H1 (cell line): ENCODE data around the gene SP7. TPM values are rescaled to one million over a fixed set of nuclear protein-coding genes. Genes with fewer than 3 reads are reported as not detected.

ENCODE experiments used
- CTCF ChIA-PET: fragments of 300-600 bp; sonication (Branson Sonifier 250); formaldehyde crosslinking; loops from one replicate; lab custom pipeline; 2021; ENCODE audit not compliant: partially characterized antibody; lab: Charles Lee
- POLR2A ChIA-PET: fragments of 300-600 bp; sonication (Branson Sonifier 250); formaldehyde crosslinking; loops from one replicate; lab custom pipeline; 2021; ENCODE audit warnings: inconsistent platforms; ENCODE audit not compliant: partially characterized antibody; lab: Charles Lee
- DNase-seq, 2 experiments: peaks; one replicate each; pipeline versions ENCODE4 v3.0.0 to v3.0.0-alpha.2; 2010 to 2022; ENCODE audit warnings: low spot score in 2 of 2, low read depth in 1 of 2, mixed read lengths in 1 of 2
- FAIRE-seq: peaks from 2 replicates; lab custom pipeline; 2011; peaks lifted over from hg19 to GRCh38; lab: Jason Lieb, UNC
- H2AFZ ChIP-seq: 2 replicates; pipeline ENCODE4 v1.8.1; 2012; ENCODE audit warnings: low read length, inconsistent platforms
- H2AK5ac ChIP-seq: 2 replicates; pipeline ENCODE4 v1.6.1; 2013; ENCODE audit warnings: low read depth, low read length
- H2BK120ac ChIP-seq: replicated peaks from 2 replicates; pipeline ENCODE3; 2013; ENCODE audit warnings: low read depth, low read length, inconsistent platforms
- H2BK12ac ChIP-seq: 2 replicates; pipeline ENCODE4 v1.6.1; 2013; ENCODE audit warnings: low read depth, low read length
- H2BK15ac ChIP-seq: 2 replicates; pipeline ENCODE4 v1.6.1; 2013; ENCODE audit warnings: low read length
- H2BK20ac ChIP-seq: 2 replicates; pipeline ENCODE4 v1.6.1; 2013; ENCODE audit warnings: low read length
- H2BK5ac ChIP-seq: 2 replicates; pipeline ENCODE4 v1.6.1; 2013; ENCODE audit warnings: low read depth, low read length
- H3K14ac ChIP-seq: 2 replicates; pipeline ENCODE4 v1.6.1; 2013; ENCODE audit warnings: inconsistent platforms; ENCODE audit not compliant: insufficient read length
- H3K18ac ChIP-seq: 2 replicates; pipeline ENCODE4 v1.6.1; 2013; ENCODE audit warnings: low read length; ENCODE audit errors: extremely low read depth
- H3K23ac ChIP-seq: 2 replicates; pipeline ENCODE4 v1.6.1; 2013; ENCODE audit warnings: inconsistent platforms; ENCODE audit not compliant: insufficient read length
- H3K23me2 ChIP-seq: 2 replicates; pipeline ENCODE4 v1.6.1; 2013; ENCODE audit warnings: low read depth, low read length
- H3K27ac ChIP-seq: 2 replicates; pipeline ENCODE4 v1.6.1; 2011; ENCODE audit warnings: low read depth, low read length, inconsistent platforms
- H3K27me3 ChIP-seq, 4 experiments: replicated peaks in 1 of 4; 1 replicate in 1 of 4; 2 replicates in 3 of 4; pipeline versions ENCODE4 v1.6.1 to v1.8.1; 2011 to 2013; ENCODE audit warnings: low read length in 3 of 4, mild to moderate bottlenecking in 3 of 4, inconsistent platforms in 2 of 4, mixed read lengths in 2 of 4, moderate library complexity in 1 of 4; ENCODE audit not compliant: control insufficient read depth in 3 of 4, insufficient read depth in 3 of 4; ENCODE audit errors: extremely low read depth in 1 of 4
- H3K36me3 ChIP-seq, 4 experiments: 2 replicates each; pipeline versions ENCODE4 v1.6.1 to v1.8.1; 2011 to 2013; ENCODE audit warnings: mild to moderate bottlenecking in 4 of 4, low read length in 3 of 4, moderate library complexity in 2 of 4, control low read depth in 1 of 4, inconsistent platforms in 1 of 4; ENCODE audit not compliant: insufficient read depth in 4 of 4, control insufficient read depth in 2 of 4
- H3K4ac ChIP-seq: replicated peaks from 2 replicates; pipeline ENCODE3; 2013; ENCODE audit warnings: low read length, low read depth, mixed read lengths, inconsistent platforms; ENCODE audit not compliant: insufficient read length
- H3K4me1 ChIP-seq, 4 experiments: replicated peaks in 1 of 4; 1 replicate in 1 of 4; 2 replicates in 3 of 4; pipeline versions ENCODE4 v1.6.1 to v1.8.1; 2011 to 2013; ENCODE audit warnings: low read length in 3 of 4, inconsistent platforms in 2 of 4, mixed read lengths in 1 of 4; ENCODE audit not compliant: insufficient read depth in 4 of 4, control insufficient read depth in 3 of 4
- H3K4me2 ChIP-seq, 2 experiments: 2 replicates each; pipeline versions ENCODE4 v1.6.1 to v1.8.1; 2011 to 2013; ENCODE audit warnings: low read depth in 2 of 2, low read length in 2 of 2, control low read depth in 1 of 2, inconsistent platforms in 1 of 2, mild to moderate bottlenecking in 1 of 2; ENCODE audit not compliant: insufficient read depth in 1 of 2
- H3K4me3 ChIP-seq, 4 experiments: fragments of 200-600, 300-600 bp in 1 of 4; sonication (generic), shearing (Covaris generic), sonication (Bioruptor Twin) in 1 of 4; 2 replicates each; pipeline versions ENCODE4 v1.5.1 to v1.8.1; 2011 to 2016; ENCODE audit warnings: low read length in 4 of 4, low read depth in 3 of 4, control low read depth in 2 of 4, inconsistent platforms in 2 of 4, mild to moderate bottlenecking in 2 of 4, mixed read lengths in 1 of 4, moderate library complexity in 1 of 4; ENCODE audit not compliant: insufficient read depth in 2 of 4; ENCODE audit errors: extremely low read depth in 1 of 4
- H3K56ac ChIP-seq: replicated peaks from 2 replicates; pipeline ENCODE3; 2013; ENCODE audit warnings: low read depth, mild to moderate bottlenecking, mixed read lengths, low read length, inconsistent platforms; ENCODE audit not compliant: insufficient read length
- H3K79me1 ChIP-seq: 2 replicates; pipeline ENCODE4 v1.6.1; 2013; ENCODE audit warnings: low read depth, low read length, control low read depth
- H3K79me2 ChIP-seq, 2 experiments: 2 replicates each; pipeline versions ENCODE4 v1.6.1 to v1.8.1; 2012 to 2013; ENCODE audit warnings: low read length in 2 of 2, mild to moderate bottlenecking in 2 of 2, inconsistent platforms in 1 of 2; ENCODE audit not compliant: insufficient read depth in 2 of 2, control insufficient read depth in 1 of 2
- H3K9ac ChIP-seq, 4 experiments: replicated peaks in 1 of 4; 1 replicate in 1 of 4; 2 replicates in 3 of 4; pipeline versions ENCODE4 v1.6.1 to v1.8.1; 2011 to 2013; ENCODE audit warnings: low read depth in 3 of 4, low read length in 3 of 4, control low read depth in 2 of 4, mild to moderate bottlenecking in 2 of 4, moderate library complexity in 2 of 4, inconsistent platforms in 1 of 4; ENCODE audit errors: extremely low read depth in 1 of 4
- H3K9me3 ChIP-seq, 2 experiments: 2 replicates each; pipeline versions ENCODE4 v1.6.1 to v1.8.1; 2012 to 2013; ENCODE audit warnings: mild to moderate bottlenecking in 2 of 2, moderate library complexity in 2 of 2, control low read depth in 1 of 2, inconsistent platforms in 1 of 2, low read depth in 1 of 2, low read length in 1 of 2, mixed read lengths in 1 of 2; ENCODE audit not compliant: insufficient read depth in 2 of 2
- H4K20me1 ChIP-seq, 2 experiments: replicated peaks in 1 of 2; 2 replicates each; pipeline versions ENCODE3 to v1.8.1; 2011 to 2013; ENCODE audit warnings: inconsistent platforms in 2 of 2, low read length in 2 of 2, mild to moderate bottlenecking in 1 of 2; ENCODE audit not compliant: insufficient read depth in 2 of 2, control insufficient read depth in 1 of 2
- H4K5ac ChIP-seq: 2 replicates; pipeline ENCODE4 v1.6.1; 2013; ENCODE audit warnings: low read length, low read depth, mixed read lengths, inconsistent platforms; ENCODE audit not compliant: insufficient read length
- H4K8ac ChIP-seq: 2 replicates; pipeline ENCODE4 v1.8.0; 2013; ENCODE audit warnings: mild to moderate bottlenecking, moderate library complexity, low read length, inconsistent platforms; ENCODE audit not compliant: insufficient read depth; ENCODE audit errors: extremely low read depth
- H4K91ac ChIP-seq: replicated peaks from 2 replicates; pipeline ENCODE3; 2013; ENCODE audit warnings: low read length, mixed read lengths, inconsistent platforms; ENCODE audit not compliant: insufficient read length
- ATF2 ChIP-seq: IDR thresholded peaks from 2 replicates; pipeline ENCODE4 v1.6.1; 2012; ENCODE audit warnings: low read length, inconsistent platforms
- BACH1 ChIP-seq: IDR thresholded peaks from 2 replicates; pipeline ENCODE4 v1.6.1; 2012; ENCODE audit warnings: low read length, improper control_type of control experiment
- BRCA1 ChIP-seq: IDR thresholded peaks from 2 replicates; pipeline ENCODE4 v1.6.1; 2012; ENCODE audit warnings: low read depth, low read length, improper control_type of control experiment
- CBX8 ChIP-seq: fragments of 300-800, 300-1000 bp; sonication (generic); IDR thresholded peaks from 2 replicates; pipeline ENCODE4 v1.7.1; 2016; ENCODE audit warnings: low read depth, low read length, borderline replicate concordance
- E2F6 ChIP-seq: IDR thresholded peaks from 2 replicates; pipeline ENCODE4 v1.6.1; 2012; ENCODE audit warnings: inconsistent platforms
- EGR1 ChIP-seq: IDR thresholded peaks from 2 replicates; pipeline ENCODE4 v1.6.1; 2011; ENCODE audit warnings: low read depth, low read length, borderline replicate concordance
- JUN ChIP-seq: IDR thresholded peaks from 2 replicates; pipeline ENCODE4 v1.6.1; 2011; ENCODE audit warnings: low read depth, mild to moderate bottlenecking, improper control_type of control experiment, low read length
- KDM4A ChIP-seq: IDR thresholded peaks from one replicate; pipeline ENCODE4 v1.7.1; 2012; ENCODE audit warnings: low read depth, mild to moderate bottlenecking, moderate library complexity, low read length, inconsistent platforms; ENCODE audit not compliant: severe bottlenecking
- POLR2AphosphoS5 ChIP-seq: IDR thresholded peaks from 2 replicates; pipeline ENCODE4 v1.6.1; 2011; ENCODE audit warnings: low read depth, low read length
- SAP30 ChIP-seq: fragments of 300-600 bp; sonication (generic); IDR thresholded peaks from 2 replicates; pipeline ENCODE4 v1.7.1; 2012; ENCODE audit warnings: low read length, moderate library complexity, mild to moderate bottlenecking, inconsistent platforms; ENCODE audit not compliant: insufficient read depth, insufficient replicate concordance
- SIN3A ChIP-seq, 2 experiments: IDR thresholded peaks in 1 of 2; conservative IDR thresholded peaks in 1 of 2; 2 replicates each; pipeline ENCODE4 v1.6.1; 2011 to 2012; ENCODE audit warnings: low read length in 2 of 2, improper control_type of control experiment in 1 of 2, low read depth in 1 of 2, mild to moderate bottlenecking in 1 of 2
- SP4 ChIP-seq: IDR thresholded peaks from 2 replicates; pipeline ENCODE4 v1.6.1; 2012; ENCODE audit warnings: low read length, inconsistent platforms
- WGBS, 2 experiments: shearing (Covaris generic) in 1 of 2; methylation state at CpG; one replicate each; pipeline versions ENCODE4 v1.1.6 to v1.1.7; 2013 to 2015; ENCODE audit warnings: low lambda C conversion rate in 2 of 2, mixed read lengths in 2 of 2, inconsistent platforms in 1 of 2, low coverage in 1 of 2, missing lambda C conversion rate in 1 of 2; ENCODE audit not compliant: insufficient replicate concordance in 2 of 2, insufficient coverage in 1 of 2, insufficient read length in 1 of 2; ENCODE audit errors: extremely low coverage in 1 of 2, missing lambda C conversion rate in 1 of 2; 5-methylcytosine and 5-hydroxymethylcytosine counted together
- polyA plus RNA-seq, 7 experiments: library from polyadenylated mRNA; depleted of rRNA in 3 of 7; stranded (reverse) in 5 of 7; unstranded in 2 of 7; fragments of >200 nt in 5 of 7; fragments of 200-250 nt in 2 of 7; gene quantifications; 1 replicate in 5 of 7; 2 replicates in 1 of 7; 4 replicates in 1 of 7; pipeline versions ENCODE4 v1.2.1 to v1.2.3, GENCODE V29; 2011 to 2013; ENCODE audit warnings: missing spikeins in 2 of 7, mixed read lengths in 2 of 7
- total RNA-seq: library from RNA; stranded (reverse); fragmentation: NEBNext Ultra II Directional; extraction: Animal tissue kit (Norgen Biotek cat#: 25700); gene quantifications from 2 replicates; pipeline ENCODE4 v1.2.1, GENCODE V29; 2021

Gene SP7
- total and polyA plus RNA-seq, 2 of the 8 experiments (the other 6 are each of a cell fraction or from before 2014, with no cell fraction given), result 0.12 to 0.13 TPM

- Histone ChIP-seq H3K23ac (no peak overlapping the region), H3K23me2 (no peaks in the 10 kb centered on the region), H2AK5ac (no peak overlapping the region), H2BK5ac (no peak overlapping the region), H3K4ac (no peak overlapping the region), H3K18ac (no peak overlapping the region), H3K4me2 (no peak overlapping the region), H3K27me3 (no peaks in the 10 kb centered on the region), H4K8ac (no peak overlapping the region), H3K14ac (no peak overlapping the region), H3K9ac (no peak overlapping the region), H3K4me1 (no peaks in the 10 kb centered on the region), H2BK120ac (no peak overlapping the region), H4K5ac (no peak overlapping the region), H4K91ac (no peak overlapping the region), H3K56ac (no peak overlapping the region), H4K20me1 (peaks cover 2 to 7% of the 10 kb centered on the region in 2 experiments), H3K4me3 (no peak overlapping the region), H2AFZ (no peak overlapping the region), H2BK15ac (no peak overlapping the region), H3K9me3 (no peaks in the 10 kb centered on the region), H3K36me3 (peaks cover 24 to 48% (median 35%) of the 10 kb centered on the region in 4 experiments), H3K79me1 (no peaks in the 10 kb centered on the region), H2BK12ac (no peak overlapping the region), H3K79me2 (no peaks in the 10 kb centered on the region; a peak in 1 of 4 replicates), H3K27ac (no peak overlapping the region), H2BK20ac (no peak overlapping the region)
- CTCF ChIA-PET, result interaction anchor here (1.2 to 5.0 kb wide), 4 partner anchors 9 to 242 kb away, joined by 3 to 52 read pairs (median 6); partner anchors contain the start of genes AAAS and MYG1
- DNase-seq (no peak), FAIRE-seq (no peak)
- POLR2A ChIA-PET, result interaction anchor here (0.8 to 2.7 kb wide), 8 partner anchors 9 to 182 kb away, joined by 3 to 15 read pairs (median 4); partner anchors contain the start of genes AAAS and MYG1
- WGBS, 2 experiments, result 70% methylated on average over 4 of the region's 4 CpGs; no CpG with 5 or more reads in 1 of the 2 experiments
- TF ChIP-seq BRCA1, result no peak
- TF ChIP-seq KDM4A, result no peak
- TF ChIP-seq JUN, result no peak
- TF ChIP-seq BACH1, result no peak
- TF ChIP-seq POLR2AphosphoS5, result no peak
- TF ChIP-seq SIN3A (conservative IDR thresholded peaks at IDR 0.05 in 1 of 2, IDR thresholded peaks at IDR 0.05 in 1 of 2; ENCODE audit: low read depth in 1 of 2, low read length in 2 of 2), result no peak
- no peak for TF ChIP-seq E2F6
- no peak for TF ChIP-seq SAP30
- TF ChIP-seq ATF2, result no peak
- no peak for TF ChIP-seq EGR1
- no peak for TF ChIP-seq CBX8
- TF ChIP-seq SP4, result no peak
These were observed 27.9 kb downstream of the SP7 start for GRCh38 chr12:53308276-53308675.
